HCT116 (cell line): ENCODE results near the gene HK2.

Experiments used
- CEBPB ChIP-seq: IDR thresholded peaks from 2 replicates; pipeline ENCODE4 v1.6.1; 2012; ENCODE audit warnings: low read depth
- ELF1 ChIP-seq: IDR thresholded peaks from 2 replicates; pipeline ENCODE4 v1.6.1; 2012; ENCODE audit warnings: low read depth, borderline replicate concordance
- EZH2phosphoT487 ChIP-seq: fragments of 200-600 bp; IDR thresholded peaks from 2 replicates; pipeline ENCODE4 v1.6.1; 2018; ENCODE audit warnings: antibody characterized with exemption, borderline replicate concordance
- JUND ChIP-seq: IDR thresholded peaks from 2 replicates; pipeline ENCODE4 v1.6.1; 2012
- POLR2A ChIP-seq: IDR thresholded peaks from 2 replicates; pipeline ENCODE4 v1.7.0; 2011; ENCODE audit warnings: borderline replicate concordance; ENCODE audit not compliant: insufficient read depth, insufficient read length; ENCODE audit errors: extremely low read depth
- TCF7L2 ChIP-seq: IDR thresholded peaks from 2 replicates; pipeline ENCODE4 v1.7.0; 2011; ENCODE audit warnings: borderline replicate concordance, inconsistent platforms; ENCODE audit not compliant: insufficient read depth, insufficient read length; ENCODE audit errors: extremely low read depth
- YY1 ChIP-seq: IDR thresholded peaks from 2 replicates; pipeline ENCODE4 v1.6.1; 2011; ENCODE audit warnings: low read length, low read depth, moderate library complexity, mild to moderate bottlenecking; ENCODE audit not compliant: insufficient replicate concordance; ENCODE audit errors: extremely low read depth
- ZNF274 ChIP-seq: fragments of 200-500 bp; sonication (Bioruptor generic); IDR thresholded peaks from 2 replicates; pipeline ENCODE4 v1.6.1; 2014; ENCODE audit warnings: mild to moderate bottlenecking, low read depth, low read length, inconsistent platforms
- TF ChIP-seq, protein P1 (sequence below), 3 experiments: fragments of 200-600 bp in 1 of 3; sonication (generic) in 1 of 3; IDR thresholded peaks in 2 of 3; conservative IDR thresholded peaks in 1 of 3; 2 replicates each; pipeline ENCODE4 v1.5.1; 2012 to 2017; ENCODE audit warnings: low read depth in 2 of 3, low read length in 2 of 3, antibody characterized with exemption in 1 of 3, borderline replicate concordance in 1 of 3, control low read depth in 1 of 3, mild to moderate bottlenecking in 1 of 3, mixed read lengths in 1 of 3, mixed run types in 1 of 3, moderate library complexity in 1 of 3; ENCODE audit not compliant: insufficient read depth in 1 of 3
- TF ChIP-seq, protein P2 (sequence below): IDR thresholded peaks from 2 replicates; pipeline ENCODE4 v1.6.1; 2012; ENCODE audit warnings: low read depth
- TF ChIP-seq, protein P3 (sequence below): IDR thresholded peaks from 2 replicates; pipeline ENCODE4 v1.6.1; 2011; ENCODE audit warnings: mild to moderate bottlenecking, low read length, moderate library complexity; ENCODE audit not compliant: insufficient replicate concordance; ENCODE audit errors: extremely low read depth

DNA sequence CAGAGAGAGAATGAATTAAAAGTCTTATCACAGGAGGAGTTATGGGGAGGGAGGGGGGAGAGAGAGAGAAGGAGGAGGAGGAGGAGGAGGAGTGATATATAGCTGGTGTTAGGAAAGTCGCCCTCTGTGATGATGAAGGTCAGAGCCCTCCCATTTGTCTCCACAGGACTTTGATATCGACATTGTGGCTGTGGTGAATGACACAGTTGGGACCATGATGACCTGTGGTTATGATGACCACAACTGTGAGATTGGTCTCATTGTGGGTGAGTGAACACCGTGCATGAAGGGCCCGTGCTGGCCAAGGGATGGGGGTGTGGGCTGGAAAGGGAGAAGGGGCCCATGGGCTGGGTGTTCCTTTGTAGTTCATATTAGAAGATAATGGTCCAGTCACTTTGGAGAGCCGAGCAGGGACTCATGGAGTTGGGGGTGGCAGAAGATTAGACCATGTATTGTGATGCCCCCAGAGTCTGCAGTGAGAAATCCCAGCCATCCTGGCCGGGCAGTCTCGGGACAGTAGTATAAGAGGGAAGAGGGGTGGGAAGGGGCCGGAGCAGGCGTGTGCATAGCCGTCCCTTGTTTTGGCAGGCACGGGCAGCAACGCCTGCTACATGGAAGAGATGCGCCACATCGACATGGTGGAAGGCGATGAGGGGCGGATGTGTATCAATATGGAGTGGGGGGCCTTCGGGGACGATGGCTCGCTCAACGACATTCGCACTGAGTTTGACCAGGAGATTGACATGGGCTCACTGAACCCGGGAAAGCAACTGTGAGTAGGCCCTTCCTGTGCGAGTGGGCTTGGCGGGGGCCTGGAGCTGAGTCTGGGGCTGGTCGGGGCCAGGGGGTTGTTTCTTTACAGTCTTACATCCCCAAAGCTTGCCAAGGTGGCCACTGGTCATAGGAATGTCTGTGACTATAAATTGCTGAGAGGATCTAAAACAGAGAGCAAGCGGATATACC lies 40.0 kb downstream of the HK2 start:
- TF ChIP-seq, protein P1, sequence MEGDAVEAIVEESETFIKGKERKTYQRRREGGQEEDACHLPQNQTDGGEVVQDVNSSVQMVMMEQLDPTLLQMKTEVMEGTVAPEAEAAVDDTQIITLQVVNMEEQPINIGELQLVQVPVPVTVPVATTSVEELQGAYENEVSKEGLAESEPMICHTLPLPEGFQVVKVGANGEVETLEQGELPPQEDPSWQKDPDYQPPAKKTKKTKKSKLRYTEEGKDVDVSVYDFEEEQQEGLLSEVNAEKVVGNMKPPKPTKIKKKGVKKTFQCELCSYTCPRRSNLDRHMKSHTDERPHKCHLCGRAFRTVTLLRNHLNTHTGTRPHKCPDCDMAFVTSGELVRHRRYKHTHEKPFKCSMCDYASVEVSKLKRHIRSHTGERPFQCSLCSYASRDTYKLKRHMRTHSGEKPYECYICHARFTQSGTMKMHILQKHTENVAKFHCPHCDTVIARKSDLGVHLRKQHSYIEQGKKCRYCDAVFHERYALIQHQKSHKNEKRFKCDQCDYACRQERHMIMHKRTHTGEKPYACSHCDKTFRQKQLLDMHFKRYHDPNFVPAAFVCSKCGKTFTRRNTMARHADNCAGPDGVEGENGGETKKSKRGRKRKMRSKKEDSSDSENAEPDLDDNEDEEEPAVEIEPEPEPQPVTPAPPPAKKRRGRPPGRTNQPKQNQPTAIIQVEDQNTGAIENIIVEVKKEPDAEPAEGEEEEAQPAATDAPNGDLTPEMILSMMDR (IDR thresholded peaks at IDR 0.05 in 2 of 3, conservative IDR thresholded peaks at IDR 0.05 in 1 of 3; ENCODE audit: borderline replicate concordance in 1 of 3, insufficient read depth in 1 of 3, low read depth in 2 of 3, low read length in 2 of 3) = no peak
- TF ChIP-seq YY1 = no peak
- TF ChIP-seq, protein P2, sequence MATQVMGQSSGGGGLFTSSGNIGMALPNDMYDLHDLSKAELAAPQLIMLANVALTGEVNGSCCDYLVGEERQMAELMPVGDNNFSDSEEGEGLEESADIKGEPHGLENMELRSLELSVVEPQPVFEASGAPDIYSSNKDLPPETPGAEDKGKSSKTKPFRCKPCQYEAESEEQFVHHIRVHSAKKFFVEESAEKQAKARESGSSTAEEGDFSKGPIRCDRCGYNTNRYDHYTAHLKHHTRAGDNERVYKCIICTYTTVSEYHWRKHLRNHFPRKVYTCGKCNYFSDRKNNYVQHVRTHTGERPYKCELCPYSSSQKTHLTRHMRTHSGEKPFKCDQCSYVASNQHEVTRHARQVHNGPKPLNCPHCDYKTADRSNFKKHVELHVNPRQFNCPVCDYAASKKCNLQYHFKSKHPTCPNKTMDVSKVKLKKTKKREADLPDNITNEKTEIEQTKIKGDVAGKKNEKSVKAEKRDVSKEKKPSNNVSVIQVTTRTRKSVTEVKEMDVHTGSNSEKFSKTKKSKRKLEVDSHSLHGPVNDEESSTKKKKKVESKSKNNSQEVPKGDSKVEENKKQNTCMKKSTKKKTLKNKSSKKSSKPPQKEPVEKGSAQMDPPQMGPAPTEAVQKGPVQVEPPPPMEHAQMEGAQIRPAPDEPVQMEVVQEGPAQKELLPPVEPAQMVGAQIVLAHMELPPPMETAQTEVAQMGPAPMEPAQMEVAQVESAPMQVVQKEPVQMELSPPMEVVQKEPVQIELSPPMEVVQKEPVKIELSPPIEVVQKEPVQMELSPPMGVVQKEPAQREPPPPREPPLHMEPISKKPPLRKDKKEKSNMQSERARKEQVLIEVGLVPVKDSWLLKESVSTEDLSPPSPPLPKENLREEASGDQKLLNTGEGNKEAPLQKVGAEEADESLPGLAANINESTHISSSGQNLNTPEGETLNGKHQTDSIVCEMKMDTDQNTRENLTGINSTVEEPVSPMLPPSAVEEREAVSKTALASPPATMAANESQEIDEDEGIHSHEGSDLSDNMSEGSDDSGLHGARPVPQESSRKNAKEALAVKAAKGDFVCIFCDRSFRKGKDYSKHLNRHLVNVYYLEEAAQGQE = no peak
- no peak for TF ChIP-seq POLR2A
- no peak for TF ChIP-seq ELF1
- no peak for TF ChIP-seq EZH2phosphoT487
- TF ChIP-seq TCF7L2 = no peak
- TF ChIP-seq CEBPB = no peak
- TF ChIP-seq ZNF274 = no peak
- no peak for TF ChIP-seq JUND
- TF ChIP-seq, protein P3, sequence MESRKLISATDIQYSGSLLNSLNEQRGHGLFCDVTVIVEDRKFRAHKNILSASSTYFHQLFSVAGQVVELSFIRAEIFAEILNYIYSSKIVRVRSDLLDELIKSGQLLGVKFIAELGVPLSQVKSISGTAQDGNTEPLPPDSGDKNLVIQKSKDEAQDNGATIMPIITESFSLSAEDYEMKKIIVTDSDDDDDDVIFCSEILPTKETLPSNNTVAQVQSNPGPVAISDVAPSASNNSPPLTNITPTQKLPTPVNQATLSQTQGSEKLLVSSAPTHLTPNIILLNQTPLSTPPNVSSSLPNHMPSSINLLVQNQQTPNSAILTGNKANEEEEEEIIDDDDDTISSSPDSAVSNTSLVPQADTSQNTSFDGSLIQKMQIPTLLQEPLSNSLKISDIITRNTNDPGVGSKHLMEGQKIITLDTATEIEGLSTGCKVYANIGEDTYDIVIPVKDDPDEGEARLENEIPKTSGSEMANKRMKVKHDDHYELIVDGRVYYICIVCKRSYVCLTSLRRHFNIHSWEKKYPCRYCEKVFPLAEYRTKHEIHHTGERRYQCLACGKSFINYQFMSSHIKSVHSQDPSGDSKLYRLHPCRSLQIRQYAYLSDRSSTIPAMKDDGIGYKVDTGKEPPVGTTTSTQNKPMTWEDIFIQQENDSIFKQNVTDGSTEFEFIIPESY = no peak
